Activated T-cell treated with anti-CD3 and anti-CD28 coated beads, Interleukin-2, amount 50 U/mL, for 72 hours (primary cell): ENCODE measurements around the gene PRICKLE2. TPM values are rescaled to one million over a fixed set of nuclear protein-coding genes. Genes with fewer than 3 reads are reported as not detected.

Experiments
- ATAC-seq, 2 donors: fragments of 150-1000 bp; cut with Tn5 transposase; replicated peaks in 1 of 2; 2 replicates each; pipeline ENCODE4 v1.10.0; 2021; ENCODE audit warnings: moderate library complexity in 2 of 2, mild to moderate bottlenecking in 1 of 2
- DNase-seq, 2 donors: peaks; one replicate each; pipeline ENCODE4 v3.0.0; 2021 to 2022; ENCODE audit warnings: mixed read lengths in 1 of 2
- H3K27ac Mint-ChIP-seq: one replicate; pipeline ENCODE4 v1.8.0; 2022; ENCODE audit warnings: mild to moderate bottlenecking, moderate library complexity, mixed read lengths
- H3K27me3 Mint-ChIP-seq: one replicate; pipeline ENCODE4 v1.8.0; 2022; ENCODE audit warnings: low read depth, mixed read lengths
- H3K36me3 Mint-ChIP-seq, 2 donors: one replicate each; pipeline ENCODE4 v1.8.0; 2022; ENCODE audit warnings: mixed read lengths in 2 of 2, mild to moderate bottlenecking in 1 of 2; ENCODE audit not compliant: insufficient read depth in 2 of 2
- H3K4me1 Mint-ChIP-seq: one replicate; pipeline ENCODE4 v1.8.0; 2022; ENCODE audit warnings: low read depth, mixed read lengths
- H3K4me3 Mint-ChIP-seq, 2 donors: one replicate each; pipeline ENCODE4 v1.8.0; 2022; ENCODE audit warnings: mild to moderate bottlenecking in 2 of 2, mixed read lengths in 2 of 2, moderate library complexity in 2 of 2
- H3K9me3 Mint-ChIP-seq, 2 donors: one replicate each; pipeline ENCODE4 v1.8.0; 2022; ENCODE audit warnings: mixed read lengths in 2 of 2
- total RNA-seq, 2 donors: library from RNA; stranded (reverse); gene quantifications; one replicate each; pipeline ENCODE4 v1.2.3, GENCODE V29; 2022

The PRICKLE2 gene
- total RNA-seq, 2 donors from 2014 or later = 0.09 to 0.17 TPM

- Mint-ChIP-seq H3K27me3 (no peaks in the 10 kb centered on the region), H3K9me3 (peaks cover under 1 to 1% of the 10 kb centered on the region in 2 donors), H3K4me1 (no peaks in the 10 kb centered on the region), H3K36me3 (no peaks in the 10 kb centered on the region), H3K27ac (no peak overlapping the region), H3K4me3 (no peak overlapping the region)
- no peak for ATAC-seq
- DNase-seq = no peak
Observed at GRCh38 chr3:64239841-64240240, 14.6 kb upstream of the PRICKLE2 start.

- peaks cover 4% of the 10 kb centered on the region in 2 donors for H3K9me3 Mint-ChIP-seq
- DNase-seq (no peak), ATAC-seq (no peak)
- H3K27me3 Mint-ChIP-seq = no peaks in the 10 kb centered on the region
- no peaks in the 10 kb centered on the region for H3K4me1 Mint-ChIP-seq
- no peak overlapping the region for H3K27ac Mint-ChIP-seq
- H3K36me3 Mint-ChIP-seq = no peaks in the 10 kb centered on the region
- no peak overlapping the region for H3K4me3 Mint-ChIP-seq
Observed at GRCh38 chr3:64238971-64239667, 13.9 kb upstream of the PRICKLE2 start.

- Mint-ChIP-seq H3K4me3 (no peak overlapping the region), H3K4me1 (no peaks in the 10 kb centered on the region), H3K27ac (no peak overlapping the region), H3K27me3 (no peaks in the 10 kb centered on the region), H3K9me3 (peaks cover 4 to 6% of the 10 kb centered on the region in 2 donors), H3K36me3 (no peaks in the 10 kb centered on the region)
- DNase-seq = no peak
- ATAC-seq = no peak
Observed at GRCh38 chr3:64237083-64237482, 11.8 kb upstream of the PRICKLE2 start.

- Mint-ChIP-seq H3K27me3 (no peaks in the 10 kb centered on the region), H3K27ac (no peak overlapping the region), H3K4me3 (no peak overlapping the region), H3K9me3 (peaks cover 4 to 6% of the 10 kb centered on the region in 2 donors), H3K4me1 (no peaks in the 10 kb centered on the region), H3K36me3 (no peaks in the 10 kb centered on the region)
- ATAC-seq (no peak), DNase-seq (no peak)
Observed at GRCh38 chr3:64235605-64236004, 10.3 kb upstream of the PRICKLE2 start.

GRCh38 chr3:64234571-64234970 lies 9.3 kb upstream of the PRICKLE2 start:
- DNase-seq (no peak), ATAC-seq (no peak)
- H3K27me3 Mint-ChIP-seq = no peaks in the 10 kb centered on the region
- no peaks in the 10 kb centered on the region for H3K4me1 Mint-ChIP-seq
- H3K27ac Mint-ChIP-seq = no peak overlapping the region
- H3K36me3 Mint-ChIP-seq = no peaks in the 10 kb centered on the region
- H3K9me3 Mint-ChIP-seq = peaks cover 4 to 6% of the 10 kb centered on the region in 2 donors
- H3K4me3 Mint-ChIP-seq = no peak overlapping the region

- DNase-seq = no peak
- Mint-ChIP-seq H3K4me1 (no peaks in the 10 kb centered on the region), H3K4me3 (no peak overlapping the region), H3K36me3 (no peaks in the 10 kb centered on the region), H3K27me3 (no peaks in the 10 kb centered on the region), H3K9me3 (peaks cover 4 to 6% of the 10 kb centered on the region in 2 donors), H3K27ac (no peak overlapping the region)
- no peak for ATAC-seq
Observed at GRCh38 chr3:64232821-64233220, 7.6 kb upstream of the PRICKLE2 start.

- Mint-ChIP-seq H3K27me3 (no peaks in the 10 kb centered on the region), H3K27ac (no peak overlapping the region), H3K36me3 (no peaks in the 10 kb centered on the region), H3K9me3 (peaks cover 4 to 5% of the 10 kb centered on the region in 2 donors), H3K4me3 (no peak overlapping the region), H3K4me1 (no peaks in the 10 kb centered on the region)
- DNase-seq (no peak), ATAC-seq (no peak)
Observed at GRCh38 chr3:64229903-64230302, 4.6 kb upstream of the PRICKLE2 start.

GRCh38 chr3:64228110-64228509 lies 2.8 kb upstream of the PRICKLE2 start:
- no peak for ATAC-seq
- peaks cover 0 to 1% of the 10 kb centered on the region in 2 donors for H3K9me3 Mint-ChIP-seq
- H3K27ac Mint-ChIP-seq = no peak overlapping the region
- H3K36me3 Mint-ChIP-seq = no peaks in the 10 kb centered on the region
- no peaks in the 10 kb centered on the region for H3K4me1 Mint-ChIP-seq
- DNase-seq = no peak
- H3K27me3 Mint-ChIP-seq = no peaks in the 10 kb centered on the region
- H3K4me3 Mint-ChIP-seq = no peak overlapping the region

- Mint-ChIP-seq H3K27ac (no peak overlapping the region), H3K4me3 (no peak overlapping the region), H3K27me3 (no peaks in the 10 kb centered on the region), H3K9me3 (no peaks in the 10 kb centered on the region), H3K36me3 (no peaks in the 10 kb centered on the region), H3K4me1 (no peaks in the 10 kb centered on the region)
- ATAC-seq (no peak), DNase-seq (no peak)
Observed at GRCh38 chr3:64226730-64227129, 1.5 kb upstream of the PRICKLE2 start.

- Mint-ChIP-seq H3K36me3 (no peaks in the 10 kb centered on the region), H3K27me3 (no peaks in the 10 kb centered on the region), H3K9me3 (no peaks in the 10 kb centered on the region), H3K27ac (no peak overlapping the region), H3K4me3 (no peak overlapping the region), H3K4me1 (no peaks in the 10 kb centered on the region)
- DNase-seq (no peak), ATAC-seq (no peak)
Observed at GRCh38 chr3:64225695-64226499, 631 bp upstream of the PRICKLE2 start.

GRCh38 chr3:64223791-64224745 lies 1.2 kb downstream of the PRICKLE2 start:
- no peak for ATAC-seq
- no peaks in the 10 kb centered on the region for H3K9me3 Mint-ChIP-seq
- no peak overlapping the region for H3K4me3 Mint-ChIP-seq
- DNase-seq = no peak
- H3K36me3 Mint-ChIP-seq = no peaks in the 10 kb centered on the region
- no peaks in the 10 kb centered on the region for H3K27me3 Mint-ChIP-seq
- no peaks in the 10 kb centered on the region for H3K4me1 Mint-ChIP-seq
- H3K27ac Mint-ChIP-seq = no peak overlapping the region

GRCh38 chr3:64222501-64223111 lies 2.7 kb downstream of the PRICKLE2 start:
- H3K36me3 Mint-ChIP-seq = no peaks in the 10 kb centered on the region
- no peaks in the 10 kb centered on the region for H3K27me3 Mint-ChIP-seq
- no peak overlapping the region for H3K27ac Mint-ChIP-seq
- no peaks in the 10 kb centered on the region for H3K9me3 Mint-ChIP-seq
- DNase-seq (no peak), ATAC-seq (no peak)
- H3K4me1 Mint-ChIP-seq = no peaks in the 10 kb centered on the region
- no peak overlapping the region for H3K4me3 Mint-ChIP-seq
